Hindlimb muscle (tissue), 1 donor: ENCODE results near the gene FAM180B. TPM values are rescaled to one million over a fixed set of nuclear protein-coding genes. Genes with fewer than 3 reads are reported as not detected.
"Not testable (repeated sequence)": the region's sequence is repeated elsewhere in the genome, so short reads cannot be mapped to it uniquely, and the experiment has no call there.

Experiments used
- DNase-seq: peaks from one replicate; pipeline ENCODE4 v3.0.0-alpha.2; 2013
- polyA plus RNA-seq: library from polyadenylated mRNA; unstranded; fragments of 120-200 nt; gene quantifications from one replicate; pipeline ENCODE4 v1.2.1, GENCODE V29; 2013; ENCODE audit not compliant: insufficient read length

The FAM180B gene
- polyA plus RNA-seq, result 3.0 TPM

- peak; percentile 70 for DNase-seq
Observed at GRCh38 chr11:47586098-47586855, at the start of gene FAM180B. Gene FAM180B, plus strand, starts transcription at chr11:47586678. Its CDS starts 91 bp downstream, at chr11:47586769.

GRCh38 chr11:47536915-47537314, 49.6 kb upstream of the FAM180B start:
- DNase-seq, result peak; percentile 22

GRCh38 chr11:47538741-47539565, 47.5 kb upstream of the FAM180B start:
- DNase-seq, result no peak

DNA sequence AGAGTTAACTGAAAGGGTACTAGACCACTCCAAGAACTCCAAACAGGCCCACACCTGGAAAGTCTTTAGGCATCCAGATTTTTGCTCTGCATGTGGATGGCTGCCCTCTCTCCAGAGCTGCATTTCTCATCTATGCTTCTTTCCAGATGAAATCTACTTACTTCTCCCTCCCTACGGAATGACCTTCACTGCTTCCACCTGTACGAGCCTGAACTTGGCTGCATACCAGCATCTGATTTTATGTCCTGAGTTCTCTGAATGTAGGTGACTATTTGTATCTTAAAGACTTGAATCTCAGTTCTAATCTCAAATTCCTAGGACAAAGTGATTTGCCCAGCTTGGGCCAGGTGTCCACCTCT, 46.8 kb upstream of the FAM180B start:
- no peak for DNase-seq

GRCh38 chr11:47541070-47541469, 45.4 kb upstream of the FAM180B start:
- no peak for DNase-seq

- no peak for DNase-seq
Observed at GRCh38 chr11:47545298-47545697, 41.2 kb upstream of the FAM180B start.

DNA sequence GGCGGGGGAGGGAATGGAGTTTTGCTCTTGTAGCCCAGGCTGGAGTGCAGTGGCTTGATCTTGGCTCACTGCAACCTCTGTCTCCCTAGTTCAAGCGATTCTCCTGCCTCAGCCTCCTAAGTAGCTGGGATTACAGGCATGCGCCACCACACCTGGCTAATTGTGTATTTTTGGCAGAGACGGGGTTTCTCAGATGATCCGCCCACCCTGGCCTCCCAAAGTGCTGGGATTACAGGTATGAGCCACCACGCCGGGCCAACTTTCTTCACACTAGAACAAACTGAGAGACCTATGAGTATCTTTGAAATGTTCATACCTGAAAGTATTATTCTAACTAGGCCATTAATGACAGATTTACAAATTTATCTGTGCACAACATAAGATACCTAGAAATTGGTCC, 40.2 kb upstream of the FAM180B start:
- DNase-seq, result not testable (repeated sequence)

- DNase-seq, result no peak
Observed at GRCh38 chr11:47550288-47551047, 36.0 kb upstream of the FAM180B start.

DNA sequence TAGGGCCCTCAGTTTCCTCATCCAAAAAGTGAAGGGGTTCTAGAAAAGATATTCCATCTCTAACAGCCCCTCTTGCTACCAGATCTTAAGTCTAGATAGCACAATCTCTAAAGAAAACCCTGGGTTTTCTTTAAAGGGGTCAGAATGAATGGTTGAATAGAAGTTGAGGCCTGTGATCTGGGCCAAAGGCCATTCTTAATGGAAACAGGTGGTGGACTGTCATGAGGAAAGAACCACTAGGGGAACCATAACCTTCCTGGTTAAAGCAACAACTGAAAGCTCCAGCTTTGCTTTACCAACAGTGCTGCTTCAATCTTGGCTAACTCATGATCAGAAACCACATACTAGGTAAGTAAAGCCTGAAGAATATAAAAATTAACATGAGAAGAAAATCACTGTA, 35.4 kb upstream of the FAM180B start:
- DNase-seq, result no peak

- DNase-seq, result peak; percentile 15
Observed at GRCh38 chr11:47552056-47552565, 34.4 kb upstream of the FAM180B start.

GRCh38 chr11:47552566-47553405, 33.7 kb upstream of the FAM180B start, which contains the start of gene CELF1:
Gene CELF1, minus strand, starts transcription at chr11:47553132. Its CDS starts 53,609 bp downstream, at chr11:47499523.
- peak; percentile 93 for DNase-seq

DNA sequence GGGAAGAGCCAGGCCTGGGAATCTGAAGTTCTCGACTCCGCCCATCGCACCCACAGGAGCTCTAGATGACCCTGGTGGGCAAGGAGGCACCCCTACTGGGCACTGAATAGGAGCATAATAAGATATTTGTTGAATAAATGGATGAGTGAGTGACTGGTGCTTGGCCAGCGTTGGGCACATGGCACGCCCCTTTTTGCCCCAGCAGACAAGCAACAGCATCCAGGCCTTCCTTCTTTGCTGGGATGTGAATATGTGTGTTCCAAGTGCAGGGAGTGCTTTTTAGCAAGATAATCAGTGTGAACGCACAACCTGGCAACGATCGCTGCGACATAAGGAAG, 33.1 kb upstream of the FAM180B start:
- no peak for DNase-seq

DNA sequence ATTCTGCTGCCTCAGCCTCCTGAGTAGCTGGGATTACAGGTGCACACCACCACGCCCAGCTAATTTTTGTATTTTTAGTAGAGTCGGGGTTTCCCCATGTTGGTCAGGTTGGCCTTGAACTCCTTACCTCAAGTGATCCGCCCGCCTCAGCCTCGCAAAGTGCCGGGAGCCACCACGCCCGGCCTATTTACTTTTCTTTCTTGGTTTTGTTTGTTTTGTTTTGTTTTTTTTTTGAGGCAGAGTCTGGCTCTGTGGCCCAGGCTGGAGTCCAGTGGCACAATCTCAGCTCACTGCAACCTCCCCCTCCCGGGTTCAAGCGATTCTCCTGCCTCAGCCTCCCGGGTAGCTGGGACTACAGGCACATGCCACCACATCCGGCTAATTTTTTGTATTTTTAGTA, 29.5 kb upstream of the FAM180B start:
- DNase-seq, result not testable (repeated sequence)

- no peak for DNase-seq
Observed at GRCh38 chr11:47558695-47559094, 27.8 kb upstream of the FAM180B start.

- DNase-seq, result no peak
Observed at GRCh38 chr11:47560426-47560825, 26.1 kb upstream of the FAM180B start.

- DNase-seq, result not testable (repeated sequence)
Observed at GRCh38 chr11:47562393-47562792, 24.1 kb upstream of the FAM180B start.

DNA sequence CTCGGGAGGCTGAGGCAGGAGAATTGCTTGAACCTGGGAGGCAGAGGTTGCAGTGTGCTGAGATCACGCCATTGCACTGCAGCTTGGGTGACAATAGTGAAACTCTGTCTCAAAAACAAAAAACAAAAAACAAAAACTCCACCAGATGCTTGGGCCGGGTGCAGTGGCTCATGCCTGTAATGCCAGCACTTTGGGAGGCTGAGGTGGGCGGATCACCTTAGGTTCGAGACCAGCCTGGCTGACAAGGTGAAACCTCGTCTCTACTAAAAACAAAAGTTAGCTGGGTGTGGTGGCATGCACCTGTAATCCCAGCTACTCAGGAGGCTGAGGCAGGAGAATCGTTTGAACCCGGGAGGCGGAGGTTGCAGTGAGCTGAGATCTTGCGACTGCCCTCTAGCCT, 22.1 kb upstream of the FAM180B start:
- not testable (repeated sequence) for DNase-seq

GRCh38 chr11:47564933-47565339, 21.5 kb upstream of the FAM180B start:
- no peak for DNase-seq

GRCh38 chr11:47565340-47566148, 20.9 kb upstream of the FAM180B start, which contains the start of gene PTPMT1:
Gene PTPMT1, plus strand, starts transcription at chr11:47565599. Its CDS starts 24 bp downstream, at chr11:47565623.
- DNase-seq, result peak; percentile 72

GRCh38 chr11:47566149-47566698, 20.3 kb upstream of the FAM180B start:
- DNase-seq, result no peak
